Fibroblast of skin of back (primary cell): ENCODE results near the gene XPA. TPM values are rescaled to one million over a fixed set of nuclear protein-coding genes. Genes with fewer than 3 reads are reported as not detected.
A peak's percentile ranks its signal among the peaks of the same experiment; 100 is the strongest.
"Not testable (repeated sequence)": the region's sequence is repeated elsewhere in the genome, so short reads cannot be mapped to it uniquely, and the experiment has no call there.

Source experiments
- DNase-seq: peaks from one replicate; pipeline ENCODE4 v3.0.0-alpha.2; 2013
- polyA plus RNA-seq, 2 experiments: library from polyadenylated mRNA; unstranded; fragments of 120-200 nt; gene quantifications; one replicate each; pipeline ENCODE4 v1.2.1, GENCODE V29; 2013; ENCODE audit not compliant: insufficient read length in 2 of 2

The XPA gene
- polyA plus RNA-seq (2013, experiment 1 of 2; ENCODE audit: insufficient read length), result 8.6 TPM
- polyA plus RNA-seq (2013, experiment 2 of 2; ENCODE audit: insufficient read length), result 11.4 TPM

GRCh38 chr9:97696803-97697601 lies at the start of gene XPA:
TSS of gene XPA (minus strand) at chr9:97697340. CDS start at chr9:97697292, 48 bp downstream.
- peak; percentile 94 for DNase-seq

GRCh38 chr9:97744710-97745708 lies 47.9 kb upstream of the XPA start:
- DNase-seq, result no peak

GRCh38 chr9:97744025-97744424 lies 46.9 kb upstream of the XPA start:
- not testable (repeated sequence) for DNase-seq

- DNase-seq, result no peak
Observed at GRCh38 chr9:97742545-97742944, 45.4 kb upstream of the XPA start.

- no peak for DNase-seq
Observed at GRCh38 chr9:97741947-97742346, 44.8 kb upstream of the XPA start.

GRCh38 chr9:97740848-97741821 lies 44.0 kb upstream of the XPA start:
- peak; percentile 66 for DNase-seq

GRCh38 chr9:97737429-97737828 lies 40.3 kb upstream of the XPA start:
- peak; percentile 19 for DNase-seq

GRCh38 chr9:97735070-97735600 lies 38.0 kb upstream of the XPA start:
- no peak for DNase-seq

GRCh38 chr9:97726716-97727115 lies 29.6 kb upstream of the XPA start:
- DNase-seq, result no peak

GRCh38 chr9:97723819-97724218 lies 26.7 kb upstream of the XPA start:
- no peak for DNase-seq

- no peak for DNase-seq
Observed at GRCh38 chr9:97722331-97722730, 25.2 kb upstream of the XPA start.

GRCh38 chr9:97721396-97721795 lies 24.3 kb upstream of the XPA start:
- peak; percentile 21 for DNase-seq

- DNase-seq, result no peak
Observed at GRCh38 chr9:97717866-97718265, 20.7 kb upstream of the XPA start.

GRCh38 chr9:97714435-97714834 lies 17.3 kb upstream of the XPA start:
- DNase-seq, result peak; percentile 85

- DNase-seq, result no peak
Observed at GRCh38 chr9:97711223-97711626, 14.1 kb upstream of the XPA start.

GRCh38 chr9:97710356-97711222 lies 13.4 kb upstream of the XPA start:
- DNase-seq, result peak; percentile 62

GRCh38 chr9:97706246-97706645 lies 9.1 kb upstream of the XPA start:
- no peak for DNase-seq

GRCh38 chr9:97705354-97705950 lies 8.3 kb upstream of the XPA start:
- peak; percentile 28 for DNase-seq

- no peak for DNase-seq
Observed at GRCh38 chr9:97704851-97705250, 7.7 kb upstream of the XPA start.

- no peak for DNase-seq
Observed at GRCh38 chr9:97704345-97704677, 7.2 kb upstream of the XPA start.
